ENCODE measurements around the gene RMND5B. TPM values are rescaled to one million over a fixed set of nuclear protein-coding genes. Genes with fewer than 3 reads are reported as not detected.

RMND5B gene
- total RNA-seq, 1 donor from 2014 or later: 41.8 TPM

DNA sequence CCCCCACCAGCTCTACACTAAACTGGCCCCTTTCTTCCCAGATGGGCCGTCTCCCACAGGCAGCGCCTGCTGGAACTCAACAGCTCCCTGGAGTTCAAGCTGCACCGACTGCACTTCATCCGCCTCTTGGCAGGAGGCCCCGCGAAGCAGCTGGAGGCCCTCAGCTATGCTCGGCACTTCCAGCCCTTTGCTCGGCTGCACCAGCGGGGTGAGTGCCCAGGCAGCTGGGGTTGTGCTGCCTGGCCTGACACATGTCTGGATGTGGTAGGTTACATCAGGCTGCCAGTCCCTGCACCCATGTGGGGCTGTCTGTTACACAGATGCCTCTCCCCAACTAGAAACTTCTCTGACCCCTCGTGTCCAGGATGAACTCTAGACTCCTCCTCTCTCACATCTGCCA, 13.1 kb downstream of the RMND5B start:
- no peak for DNase-seq (ENCODE audit: extremely low spot score, unreplicated experiment)
- no peaks in the 10 kb centered on the region for H3K9me3 Mint-ChIP-seq
- H3K27ac Mint-ChIP-seq: no peak overlapping the region
- no peak overlapping the region for H3K4me3 Mint-ChIP-seq
- TF ChIP-seq, protein P1, sequence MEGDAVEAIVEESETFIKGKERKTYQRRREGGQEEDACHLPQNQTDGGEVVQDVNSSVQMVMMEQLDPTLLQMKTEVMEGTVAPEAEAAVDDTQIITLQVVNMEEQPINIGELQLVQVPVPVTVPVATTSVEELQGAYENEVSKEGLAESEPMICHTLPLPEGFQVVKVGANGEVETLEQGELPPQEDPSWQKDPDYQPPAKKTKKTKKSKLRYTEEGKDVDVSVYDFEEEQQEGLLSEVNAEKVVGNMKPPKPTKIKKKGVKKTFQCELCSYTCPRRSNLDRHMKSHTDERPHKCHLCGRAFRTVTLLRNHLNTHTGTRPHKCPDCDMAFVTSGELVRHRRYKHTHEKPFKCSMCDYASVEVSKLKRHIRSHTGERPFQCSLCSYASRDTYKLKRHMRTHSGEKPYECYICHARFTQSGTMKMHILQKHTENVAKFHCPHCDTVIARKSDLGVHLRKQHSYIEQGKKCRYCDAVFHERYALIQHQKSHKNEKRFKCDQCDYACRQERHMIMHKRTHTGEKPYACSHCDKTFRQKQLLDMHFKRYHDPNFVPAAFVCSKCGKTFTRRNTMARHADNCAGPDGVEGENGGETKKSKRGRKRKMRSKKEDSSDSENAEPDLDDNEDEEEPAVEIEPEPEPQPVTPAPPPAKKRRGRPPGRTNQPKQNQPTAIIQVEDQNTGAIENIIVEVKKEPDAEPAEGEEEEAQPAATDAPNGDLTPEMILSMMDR (conservative IDR thresholded peaks at IDR 0.05): no peak
- H3K36me3 Mint-ChIP-seq: peaks cover 27% of the 10 kb centered on the region
- H3K4me1 Mint-ChIP-seq (ENCODE audit: unreplicated experiment): peaks cover 19% of the 10 kb centered on the region
- H3K27me3 Mint-ChIP-seq: no peaks in the 10 kb centered on the region

DNA sequence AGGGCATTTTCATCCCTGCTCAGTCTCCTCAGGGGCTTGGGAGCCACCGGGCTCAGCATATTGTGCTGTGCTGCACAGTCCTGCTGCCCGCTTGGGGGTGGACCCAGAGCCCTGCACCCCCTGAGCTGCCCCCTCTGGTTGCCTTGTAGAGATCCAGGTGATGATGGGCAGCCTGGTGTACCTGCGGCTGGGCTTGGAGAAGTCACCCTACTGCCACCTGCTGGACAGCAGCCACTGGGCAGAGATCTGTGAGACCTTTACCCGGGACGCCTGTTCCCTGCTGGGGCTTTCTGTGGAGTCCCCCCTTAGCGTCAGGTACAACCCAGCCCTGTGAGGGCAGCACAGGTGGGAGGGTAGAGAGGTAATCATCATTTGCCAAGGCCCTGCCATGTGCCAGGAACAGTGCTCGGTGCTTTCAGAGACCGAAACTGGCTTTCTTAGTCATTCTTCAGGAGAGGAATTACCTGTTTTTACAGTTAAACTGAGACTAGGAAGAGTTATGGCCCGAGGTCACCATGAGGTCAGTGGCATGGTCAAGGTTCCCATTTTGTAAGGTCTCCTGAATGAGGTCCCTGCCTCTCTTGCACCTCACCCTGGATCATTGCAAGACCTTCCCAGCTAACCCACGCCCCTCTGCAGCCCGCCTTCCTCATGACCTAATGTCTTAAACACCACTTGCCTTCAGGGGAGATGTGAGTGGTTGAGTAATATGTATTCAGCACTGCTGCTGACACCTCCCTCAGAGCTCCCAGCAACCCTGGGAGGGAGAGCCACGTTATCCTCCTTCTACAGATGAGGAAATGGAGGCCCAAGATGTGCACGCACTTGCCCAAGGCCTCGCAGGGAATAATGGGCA, 15.4 kb downstream of the RMND5B start:
- Mint-ChIP-seq H3K36me3 (peaks cover 18% of the 10 kb centered on the region), H3K27ac (peak overlapping the region; percentile 91), H3K4me3 (peak overlapping the region; percentile 46), H3K27me3 (no peaks in the 10 kb centered on the region), H3K9me3 (no peaks in the 10 kb centered on the region), H3K4me1 (ENCODE audit: unreplicated experiment) (peaks cover 24% of the 10 kb centered on the region)
- no peak for DNase-seq (ENCODE audit: extremely low spot score, unreplicated experiment)
- TF ChIP-seq, protein P1 (conservative IDR thresholded peaks at IDR 0.05): peak; percentile 83

DNA sequence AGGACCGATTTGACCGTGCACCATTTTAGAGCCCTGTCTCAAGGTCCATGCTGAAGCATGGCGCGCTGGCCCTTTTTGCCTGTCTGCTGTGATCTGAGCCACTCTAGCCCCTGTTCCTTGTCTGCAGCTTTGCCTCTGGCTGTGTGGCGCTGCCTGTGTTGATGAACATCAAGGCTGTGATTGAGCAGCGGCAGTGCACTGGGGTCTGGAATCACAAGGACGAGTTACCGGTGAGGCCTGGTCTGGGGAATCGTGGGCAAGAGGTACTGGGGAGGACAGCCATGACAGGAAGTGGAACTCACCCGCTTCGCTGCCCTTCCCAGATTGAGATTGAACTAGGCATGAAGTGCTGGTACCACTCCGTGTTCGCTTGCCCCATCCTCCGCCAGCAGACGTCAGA, 16.6 kb downstream of the RMND5B start:
- Mint-ChIP-seq H3K27ac (no peak overlapping the region), H3K27me3 (no peaks in the 10 kb centered on the region), H3K4me1 (ENCODE audit: unreplicated experiment) (peaks cover 33% of the 10 kb centered on the region), H3K4me3 (no peak overlapping the region), H3K36me3 (peaks cover 14% of the 10 kb centered on the region), H3K9me3 (no peaks in the 10 kb centered on the region)
- no peak for DNase-seq (ENCODE audit: extremely low spot score, unreplicated experiment)
- TF ChIP-seq, protein P1 (conservative IDR thresholded peaks at IDR 0.05): no peak

DNA sequence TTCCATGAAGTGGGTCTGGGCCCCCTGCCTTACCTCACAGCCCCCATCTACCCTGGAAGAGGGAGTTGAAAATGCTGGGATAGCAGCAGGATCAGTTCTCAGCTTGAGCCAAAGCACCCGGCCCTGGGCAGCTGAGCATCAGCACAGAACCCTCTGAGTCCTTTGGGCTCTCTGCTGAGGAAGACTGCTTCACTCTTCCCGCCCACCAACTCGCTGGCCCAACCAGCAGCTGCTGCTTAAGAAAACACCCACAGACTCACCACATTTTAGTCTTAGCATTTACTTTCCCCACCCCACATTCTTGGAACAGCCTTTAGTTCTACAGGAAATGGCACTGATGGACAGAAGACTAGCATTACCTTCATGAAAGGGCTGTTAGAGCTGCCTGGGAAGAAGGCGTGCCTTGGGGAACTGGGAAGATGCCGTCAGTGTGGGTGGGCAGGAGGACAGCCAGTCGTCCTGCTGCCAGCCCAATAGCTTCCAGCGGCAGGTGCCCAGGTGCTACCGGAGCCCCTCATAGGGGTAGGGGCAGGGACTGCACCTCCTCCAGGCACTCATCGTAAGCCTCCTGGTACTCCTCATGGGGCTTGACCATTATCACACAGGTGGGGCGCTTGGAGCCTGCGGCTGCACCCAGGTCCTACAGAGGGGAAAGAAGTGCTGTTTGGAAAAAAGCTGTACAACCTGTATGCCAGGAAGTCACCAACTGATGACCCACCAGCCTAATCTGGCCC, 18.6 kb downstream of the RMND5B start:
- no peak overlapping the region for H3K27ac Mint-ChIP-seq
- TF ChIP-seq, protein P1 (conservative IDR thresholded peaks at IDR 0.05): no peak
- peak overlapping the region; percentile 52 for H3K4me3 Mint-ChIP-seq
- peaks cover 44% of the 10 kb centered on the region for H3K4me1 Mint-ChIP-seq (ENCODE audit: unreplicated experiment)
- no peaks in the 10 kb centered on the region for H3K27me3 Mint-ChIP-seq
- DNase-seq (ENCODE audit: extremely low spot score, unreplicated experiment): no peak
- no peaks in the 10 kb centered on the region for H3K9me3 Mint-ChIP-seq
- peaks cover 10% of the 10 kb centered on the region for H3K36me3 Mint-ChIP-seq

DNA sequence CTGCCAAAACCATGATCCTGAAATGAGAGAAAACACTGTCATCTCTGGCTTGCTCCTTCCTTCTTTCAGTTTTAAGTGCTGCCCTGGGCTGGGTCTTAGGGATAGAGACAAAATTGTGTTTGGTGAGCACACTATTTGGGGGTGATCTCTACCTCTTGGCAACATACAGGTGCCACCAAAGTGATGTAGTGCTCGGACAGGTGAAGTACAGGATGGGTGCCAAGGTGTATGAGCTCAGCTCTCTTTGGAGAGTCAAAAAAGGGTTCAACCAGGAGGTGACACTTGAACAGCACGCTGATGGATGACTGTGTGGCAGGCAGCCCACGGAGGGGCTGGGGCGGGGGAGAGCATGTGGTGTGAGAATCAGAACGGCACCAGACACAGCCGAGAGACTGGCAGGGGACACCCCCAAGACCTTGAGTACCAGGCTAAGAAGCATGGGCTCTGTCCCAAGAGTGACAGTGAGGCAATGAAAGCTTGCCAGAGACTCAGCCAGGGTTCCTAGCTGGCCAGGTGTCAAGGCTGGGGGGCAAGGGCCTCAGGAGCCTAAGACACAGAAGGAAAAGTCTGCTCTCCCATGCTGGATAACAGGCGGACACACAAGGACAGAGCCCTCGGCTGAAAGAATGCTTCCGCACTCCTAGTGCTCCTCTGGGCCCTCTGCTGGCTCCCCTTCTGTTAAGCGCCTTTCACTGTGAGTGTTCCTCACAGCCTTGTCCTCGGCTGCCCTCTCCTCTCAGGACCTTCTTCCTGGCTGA, 20.3 kb downstream of the RMND5B start:
- Mint-ChIP-seq H3K4me3 (peak overlapping the region; percentile 71), H3K4me1 (ENCODE audit: unreplicated experiment) (peaks cover 40% of the 10 kb centered on the region), H3K9me3 (no peaks in the 10 kb centered on the region), H3K27ac (peak overlapping the region; percentile 63), H3K27me3 (no peaks in the 10 kb centered on the region), H3K36me3 (peaks cover 10% of the 10 kb centered on the region)
- no peak for DNase-seq (ENCODE audit: extremely low spot score, unreplicated experiment)
- TF ChIP-seq, protein P1 (conservative IDR thresholded peaks at IDR 0.05): peak; percentile 22

Data from type B pancreatic cell (in vitro differentiated cells).